ENCODE results near the gene ARHGAP24. TPM values are rescaled to one million over a fixed set of nuclear protein-coding genes. Genes with fewer than 3 reads are reported as not detected.

Gene ARHGAP24
- total and polyA plus RNA-seq, 10 of the 15 experiments (the other 5 are each of a cell fraction or from before 2014, with no cell fraction given), result 0.10 to 4.2 (median 0.52) TPM

GRCh38 chr4:85879518-85879917 lies 404.6 kb downstream of the ARHGAP24 start (continued):
- TF ChIP-seq ZNF24 (IDR thresholded peaks at IDR 0.05), result no peak
- no peak for TF ChIP-seq MEF2A (IDR thresholded peaks at IDR 0.05; ENCODE audit: insufficient read depth, low read depth, low read length)
- TF ChIP-seq SUZ12 (IDR thresholded peaks at IDR 0.05; ENCODE audit: unreplicated experiment), result no peak
- no peak for TF ChIP-seq E4F1 (IDR thresholded peaks at IDR 0.05; ENCODE audit: borderline replicate concordance, partially characterized antibody)

- ChIA-PET CTCF (interaction anchor here (0.8 kb wide), 1 partner anchor 10 kb away, joined by 3 read pairs; no protein-coding TSS in a partner anchor), SMC1A (ENCODE audit: uncharacterized antibody, unreplicated experiment) (no interaction called here), POLR2A (no interaction called here), RAD21 (ENCODE audit: unreplicated experiment) (no interaction called here)
- BruUV-seq (replicated peaks), result no TSS peak
- no peaks in the 10 kb centered on the region for H3K27me3 ChIP-seq (replicated peaks in 1 of 2; ENCODE audit: control insufficient read depth in 2 of 2, insufficient read depth in 2 of 2, low read length in 1 of 2)
- H3K27ac ChIP-seq (ENCODE audit: control insufficient read depth, insufficient read depth), result no peak overlapping the region
- no peak overlapping the region for H3K4me3 ChIP-seq
- no peak overlapping the region for H2AFZ ChIP-seq (ENCODE audit: control insufficient read depth, low read depth, low read length)
- ATAC-seq (no peak), DNase-seq (ENCODE audit: low read depth, low spot score) (no peak), FAIRE-seq (no peak)
- no peaks in the 10 kb centered on the region for H4K20me1 ChIP-seq (ENCODE audit: control insufficient read depth, insufficient read depth)
- WGBS (ENCODE audit: insufficient coverage, insufficient replicate concordance, low lambda C conversion rate, missing lambda C conversion rate), result 67% methylated on average over 1 of the region's 1 CpG
- no peaks in the 10 kb centered on the region for H3K79me2 ChIP-seq (ENCODE audit: control insufficient read depth, insufficient read depth, low read length)
- TF ChIP-seq HDAC6 (IDR thresholded peaks at IDR 0.05; ENCODE audit: unreplicated experiment), result no peak
- no peak overlapping the region for H3K4me2 ChIP-seq (ENCODE audit: control insufficient read depth, insufficient read depth)
- intact Hi-C loops (cut with micrococcal nuclease; ENCODE audit: unreplicated experiment) (no loop called here), in situ Hi-C loops (cut with MboI) (no loop called here)
- H3K36me3 ChIP-seq (ENCODE audit: control insufficient read depth in 2 of 2, insufficient read depth in 2 of 2, low read length in 1 of 2), result no peaks in the 10 kb centered on the region
- no peaks in the 10 kb centered on the region for H3K9me3 ChIP-seq (replicated peaks; ENCODE audit: control insufficient read depth, insufficient read depth, low read length)
- no peaks in the 10 kb centered on the region for H3K4me1 ChIP-seq (ENCODE audit: control insufficient read depth, insufficient read depth, low read length)
- H3K9ac ChIP-seq (ENCODE audit: control insufficient read depth, insufficient read depth, low read length), result no peak overlapping the region
These were observed 408.2 kb downstream of the ARHGAP24 start for GRCh38 chr4:85883180-85883579.
